HG02885 (cell line): ENCODE results near the gene ZNF165.
"Not testable (repeated sequence)": the region's sequence is repeated elsewhere in the genome, so short reads cannot be mapped to it uniquely, and the experiment has no call there.

Experiments used
- ATAC-seq: cut with Tn5 transposase; IDR thresholded peaks from one replicate; pipeline ENCODE4 v1.9.1; 2021; ENCODE audit warnings: mild to moderate bottlenecking; ENCODE audit not compliant: unreplicated experiment, poor library complexity

The ZNF165 gene

GRCh38 chr6:28118217-28118616 is 37.8 kb downstream of the ZNF165 start:
- no peak for ATAC-seq

- ATAC-seq = no peak
These were observed 41.5 kb downstream of the ZNF165 start for GRCh38 chr6:28121876-28122275.

DNA sequence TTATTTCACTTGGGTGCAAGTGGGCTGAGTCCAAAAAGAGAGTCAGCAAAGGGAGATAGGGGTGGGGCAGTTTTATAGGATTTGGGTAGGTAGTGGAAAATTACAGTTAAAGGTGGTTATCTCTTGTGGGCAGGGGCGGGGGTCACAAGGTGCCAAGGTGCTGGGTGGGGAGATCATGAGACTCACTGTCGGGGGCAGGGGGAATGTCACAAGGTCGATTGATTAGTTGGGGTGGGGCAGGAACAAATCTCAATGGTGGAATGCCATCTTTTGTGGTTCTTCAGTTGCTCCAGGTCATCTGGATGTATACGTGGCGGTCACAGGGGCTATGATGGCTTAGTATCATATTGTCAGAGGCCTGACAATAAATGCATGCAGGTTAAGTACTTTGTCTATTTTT is 41.9 kb downstream of the ZNF165 start:
- not testable (repeated sequence) for ATAC-seq

- ATAC-seq = peak; percentile 99
These were observed 44.1 kb downstream of the ZNF165 start, which contains the start of gene ZSCAN16 for GRCh38 chr6:28124350-28124970. Gene ZSCAN16 (plus strand): TSS chr6:28124609. CDS start chr6:28125444, 835 bp downstream.

DNA sequence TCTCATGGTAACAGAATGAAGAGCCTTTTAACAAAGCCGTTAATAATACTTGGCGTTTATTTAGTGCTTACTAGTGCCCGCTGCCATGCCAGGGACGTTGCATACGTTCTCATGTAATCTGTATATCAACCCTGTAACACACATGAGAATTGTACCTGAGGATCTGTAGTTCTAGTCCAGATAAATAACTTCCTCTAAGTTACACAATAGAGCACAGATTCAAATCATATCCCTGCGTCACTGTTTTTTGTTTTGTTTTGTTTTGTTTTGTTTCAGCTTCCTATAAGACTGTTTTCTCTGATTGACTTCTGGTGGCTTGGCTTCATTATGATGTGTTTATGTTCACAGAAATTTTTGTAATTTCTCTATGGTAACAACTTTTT is 44.6 kb downstream of the ZNF165 start:
- ATAC-seq = no peak

DNA sequence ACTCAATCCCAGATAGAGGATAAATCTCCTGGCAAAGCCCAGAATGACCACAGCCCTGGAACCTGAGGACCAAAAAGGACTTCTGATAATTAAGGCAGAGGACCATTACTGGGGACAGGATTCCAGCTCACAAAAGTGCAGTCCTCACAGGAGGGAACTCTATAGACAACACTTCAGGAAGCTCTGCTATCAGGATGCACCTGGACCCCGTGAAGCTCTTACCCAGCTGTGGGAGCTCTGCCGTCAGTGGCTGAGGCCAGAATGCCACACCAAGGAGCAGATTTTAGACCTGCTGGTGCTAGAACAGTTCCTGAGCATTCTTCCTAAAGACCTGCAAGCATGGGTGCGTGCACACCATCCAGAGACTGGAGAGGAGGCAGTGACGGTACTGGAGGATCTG is 45.0 kb downstream of the ZNF165 start:
- ATAC-seq = no peak

DNA sequence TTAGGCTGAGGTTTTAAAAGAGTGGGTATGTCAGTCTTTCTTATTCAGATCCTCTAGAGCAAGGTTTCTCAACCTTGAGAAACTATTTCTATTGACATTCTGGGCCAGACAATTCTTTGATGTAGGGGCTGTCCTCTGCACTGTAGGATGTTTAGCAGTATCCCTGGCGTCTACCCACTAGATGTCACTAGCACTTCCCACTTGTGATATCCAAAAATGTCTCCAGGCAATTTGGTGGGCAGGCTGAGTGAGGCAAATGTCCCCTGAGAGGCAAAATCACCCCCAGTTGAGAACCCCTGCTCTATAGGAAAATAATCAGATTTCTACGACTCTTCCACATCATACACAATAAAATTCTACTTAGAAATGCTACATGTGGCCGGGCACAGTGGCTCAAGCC is 53.6 kb downstream of the ZNF165 start:
- ATAC-seq = no peak

GRCh38 chr6:28134716-28135115 is 54.3 kb downstream of the ZNF165 start:
- ATAC-seq = no peak

- no peak for ATAC-seq
These were observed 55.0 kb downstream of the ZNF165 start for GRCh38 chr6:28135393-28135792.

- peak; percentile 67 for ATAC-seq
These were observed 56.5 kb downstream of the ZNF165 start for GRCh38 chr6:28136585-28137504.

GRCh38 chr6:28137505-28137981 is 57.2 kb downstream of the ZNF165 start:
- peak; percentile 24 for ATAC-seq
